Measurements from ENCODE around the gene NCCRP1.

DNA sequence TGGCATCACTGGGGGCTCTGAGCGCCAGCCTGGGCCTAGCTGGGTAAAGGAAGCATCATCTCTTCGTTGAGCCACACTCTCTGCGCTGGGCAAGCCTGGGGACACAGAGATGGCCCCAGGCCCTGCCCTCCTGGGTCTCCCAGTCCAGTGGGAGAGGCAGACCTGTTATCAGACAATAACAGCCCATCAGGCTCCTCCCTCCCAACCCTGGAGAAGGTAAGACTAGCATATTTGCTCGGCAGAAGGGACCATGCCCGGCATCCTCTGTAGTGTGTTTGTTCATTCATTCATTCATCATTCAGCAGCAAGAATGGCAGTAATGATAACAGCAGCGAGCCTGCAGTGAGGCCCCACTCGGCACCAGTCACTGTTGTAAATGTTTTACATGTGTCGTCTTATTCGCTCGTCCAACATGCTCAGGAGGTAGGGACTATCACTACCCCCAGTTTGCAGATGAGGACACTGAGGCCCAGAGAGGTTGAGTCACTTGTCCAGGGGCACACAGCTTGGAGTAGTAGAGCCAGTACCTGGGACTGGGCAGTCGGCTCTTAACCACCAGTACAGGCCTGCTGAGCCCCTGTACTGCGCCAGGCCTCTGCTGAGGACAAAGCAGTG, 38.0 kb upstream of the NCCRP1 start:
- TF ChIP-seq EGR1 (IDR thresholded peaks at IDR 0.05): no peak
- TF ChIP-seq CREB1 (IDR thresholded peaks at IDR 0.05; ENCODE audit: low read depth): no peak
- TF ChIP-seq, protein P1, sequence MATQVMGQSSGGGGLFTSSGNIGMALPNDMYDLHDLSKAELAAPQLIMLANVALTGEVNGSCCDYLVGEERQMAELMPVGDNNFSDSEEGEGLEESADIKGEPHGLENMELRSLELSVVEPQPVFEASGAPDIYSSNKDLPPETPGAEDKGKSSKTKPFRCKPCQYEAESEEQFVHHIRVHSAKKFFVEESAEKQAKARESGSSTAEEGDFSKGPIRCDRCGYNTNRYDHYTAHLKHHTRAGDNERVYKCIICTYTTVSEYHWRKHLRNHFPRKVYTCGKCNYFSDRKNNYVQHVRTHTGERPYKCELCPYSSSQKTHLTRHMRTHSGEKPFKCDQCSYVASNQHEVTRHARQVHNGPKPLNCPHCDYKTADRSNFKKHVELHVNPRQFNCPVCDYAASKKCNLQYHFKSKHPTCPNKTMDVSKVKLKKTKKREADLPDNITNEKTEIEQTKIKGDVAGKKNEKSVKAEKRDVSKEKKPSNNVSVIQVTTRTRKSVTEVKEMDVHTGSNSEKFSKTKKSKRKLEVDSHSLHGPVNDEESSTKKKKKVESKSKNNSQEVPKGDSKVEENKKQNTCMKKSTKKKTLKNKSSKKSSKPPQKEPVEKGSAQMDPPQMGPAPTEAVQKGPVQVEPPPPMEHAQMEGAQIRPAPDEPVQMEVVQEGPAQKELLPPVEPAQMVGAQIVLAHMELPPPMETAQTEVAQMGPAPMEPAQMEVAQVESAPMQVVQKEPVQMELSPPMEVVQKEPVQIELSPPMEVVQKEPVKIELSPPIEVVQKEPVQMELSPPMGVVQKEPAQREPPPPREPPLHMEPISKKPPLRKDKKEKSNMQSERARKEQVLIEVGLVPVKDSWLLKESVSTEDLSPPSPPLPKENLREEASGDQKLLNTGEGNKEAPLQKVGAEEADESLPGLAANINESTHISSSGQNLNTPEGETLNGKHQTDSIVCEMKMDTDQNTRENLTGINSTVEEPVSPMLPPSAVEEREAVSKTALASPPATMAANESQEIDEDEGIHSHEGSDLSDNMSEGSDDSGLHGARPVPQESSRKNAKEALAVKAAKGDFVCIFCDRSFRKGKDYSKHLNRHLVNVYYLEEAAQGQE (IDR thresholded peaks at IDR 0.05; ENCODE audit: low read depth): no peak
- no peak for TF ChIP-seq YY1 (IDR thresholded peaks at IDR 0.05; ENCODE audit: low read depth)
- TF ChIP-seq TCF12 (IDR thresholded peaks at IDR 0.05; ENCODE audit: low read depth): no peak
- no peak for TF ChIP-seq ZBTB7A (IDR thresholded peaks at IDR 0.05; ENCODE audit: low read depth)
- no peak for TF ChIP-seq FOXM1 (IDR thresholded peaks at IDR 0.05; ENCODE audit: borderline replicate concordance, low read depth)
- no peak for TF ChIP-seq RAD21 (IDR thresholded peaks at IDR 0.05; ENCODE audit: low read depth)
- no peak for TF ChIP-seq TEAD4 (IDR thresholded peaks at IDR 0.05)
- no peak for TF ChIP-seq TAF1 (IDR thresholded peaks at IDR 0.05; ENCODE audit: low read depth)
- TF ChIP-seq CEBPB (IDR thresholded peaks at IDR 0.05): no peak
